Measurements from ENCODE around the gene G6PC2. TPM values are rescaled to one million over a fixed set of nuclear protein-coding genes. Genes with fewer than 3 reads are reported as not detected.
A peak's percentile ranks its signal among the peaks of the same experiment; 100 is the strongest.

G6PC2 gene
- total and polyA plus RNA-seq, 3 experiments from 2014 or later, result not detected

DNA sequence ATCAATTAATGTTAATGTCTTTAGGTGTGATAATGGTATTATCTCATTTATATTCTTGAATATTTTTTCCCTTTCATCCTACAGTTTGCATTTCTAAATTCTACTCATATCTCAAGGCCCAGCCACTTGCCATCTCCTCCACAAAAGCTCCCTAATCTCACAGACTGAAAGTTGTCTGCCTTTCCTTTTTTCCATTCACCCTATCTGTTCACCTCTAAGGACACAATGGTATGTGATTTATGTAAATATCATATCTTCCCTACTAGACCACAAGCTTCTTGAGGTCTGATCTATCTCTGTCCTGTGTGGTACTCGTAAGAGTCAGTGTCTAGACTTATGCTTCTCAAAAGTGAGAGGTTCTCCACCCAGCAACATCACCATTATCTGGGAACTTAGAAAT lies 7.0 kb upstream of the G6PC2 start:
- Histone ChIP-seq H3K27me3 (ENCODE audit: insufficient read depth, low read length, poor library complexity, severe bottlenecking) (no peaks in the 10 kb centered on the region), H3K4me1 (ENCODE audit: insufficient read depth, low read length) (peaks cover 10% of the 10 kb centered on the region), H3K9me3 (ENCODE audit: low read length) (no peaks in the 10 kb centered on the region), H3K36me3 (ENCODE audit: insufficient read depth, low read length) (no peaks in the 10 kb centered on the region), H3K27ac (ENCODE audit: low read depth, low read length) (no peak overlapping the region), H3K4me3 (ENCODE audit: low read length) (no peak overlapping the region)
- Mint-ChIP-seq H3K4me1 (peaks cover 7 to 15% (median 15%) of the 10 kb centered on the region in 3 donors), H3K36me3 (peaks cover 0 to 2% (median 0%) of the 10 kb centered on the region in 3 donors), H3K9me3 (no peaks in the 10 kb centered on the region), H3K27me3 (peaks cover 5 to 6% of the 10 kb centered on the region in 2 donors), H3K27ac (peak overlapping the region in 1 of 8 donors; percentile 26), H3K4me3 (peak overlapping the region in 1 of 7 donors; percentile 23)
- ChIA-PET CTCF (no interaction called here), POLR2A (no interaction called here)
- no peak for DNase-seq

- no peaks in the 10 kb centered on the region for H3K36me3 ChIP-seq (ENCODE audit: insufficient read depth, low read length)
- no peak for DNase-seq
- Mint-ChIP-seq H3K27me3 (peaks cover 5 to 6% of the 10 kb centered on the region in 2 donors), H3K4me3 (no peak overlapping the region), H3K9me3 (no peaks in the 10 kb centered on the region), H3K36me3 (peaks cover 0 to 2% (median 0%) of the 10 kb centered on the region in 3 donors), H3K27ac (no peak overlapping the region), H3K4me1 (peaks cover 7 to 12% (median 11%) of the 10 kb centered on the region in 3 donors)
- CTCF ChIA-PET, result no interaction called here
- H3K4me3 ChIP-seq (ENCODE audit: low read length), result no peak overlapping the region
- H3K9me3 ChIP-seq (ENCODE audit: low read length), result no peaks in the 10 kb centered on the region
- POLR2A ChIA-PET, result no interaction called here
- peaks cover 8% of the 10 kb centered on the region for H3K4me1 ChIP-seq (ENCODE audit: insufficient read depth, low read length)
- no peak overlapping the region for H3K27ac ChIP-seq (ENCODE audit: low read depth, low read length)
- H3K27me3 ChIP-seq (ENCODE audit: insufficient read depth, low read length, poor library complexity, severe bottlenecking), result no peaks in the 10 kb centered on the region
Observed at GRCh38 chr2:168894720-168895119, 6.4 kb upstream of the G6PC2 start.

- no peak overlapping the region for H3K27ac ChIP-seq (ENCODE audit: low read depth, low read length)
- H3K36me3 Mint-ChIP-seq, result no peaks in the 10 kb centered on the region
- no peak overlapping the region for H3K4me3 ChIP-seq (ENCODE audit: low read length)
- H3K9me3 ChIP-seq (ENCODE audit: low read length), result no peaks in the 10 kb centered on the region
- DNase-seq, result no peak
- H3K9me3 Mint-ChIP-seq, result no peaks in the 10 kb centered on the region
- H3K27me3 ChIP-seq (ENCODE audit: insufficient read depth, low read length, poor library complexity, severe bottlenecking), result no peaks in the 10 kb centered on the region
- H3K4me3 Mint-ChIP-seq, result no peak overlapping the region
- peaks cover under 1 to 1% (median 1%) of the 10 kb centered on the region in 3 donors for H3K4me1 Mint-ChIP-seq
- peaks cover 5 to 6% of the 10 kb centered on the region in 2 donors for H3K27me3 Mint-ChIP-seq
- peaks cover 1% of the 10 kb centered on the region for H3K4me1 ChIP-seq (ENCODE audit: insufficient read depth, low read length)
- H3K36me3 ChIP-seq (ENCODE audit: insufficient read depth, low read length), result no peaks in the 10 kb centered on the region
- ChIA-PET CTCF (no interaction called here), POLR2A (no interaction called here)
- H3K27ac Mint-ChIP-seq, result no peak overlapping the region
Observed at GRCh38 chr2:168895771-168896170, 5.3 kb upstream of the G6PC2 start.

GRCh38 chr2:168896783-168897182 lies 4.3 kb upstream of the G6PC2 start:
- H3K36me3 ChIP-seq (ENCODE audit: insufficient read depth, low read length), result no peaks in the 10 kb centered on the region
- Mint-ChIP-seq H3K4me3 (no peak overlapping the region), H3K4me1 (no peaks in the 10 kb centered on the region), H3K36me3 (no peaks in the 10 kb centered on the region), H3K9me3 (no peaks in the 10 kb centered on the region), H3K27ac (no peak overlapping the region), H3K27me3 (peaks cover 11% of the 10 kb centered on the region in 2 donors)
- H3K4me3 ChIP-seq (ENCODE audit: low read length), result no peak overlapping the region
- DNase-seq, result no peak
- H3K4me1 ChIP-seq (ENCODE audit: insufficient read depth, low read length), result no peaks in the 10 kb centered on the region
- POLR2A ChIA-PET, result no interaction called here
- H3K27ac ChIP-seq (ENCODE audit: low read depth, low read length), result no peak overlapping the region
- CTCF ChIA-PET, result no interaction called here
- no peaks in the 10 kb centered on the region for H3K27me3 ChIP-seq (ENCODE audit: insufficient read depth, low read length, poor library complexity, severe bottlenecking)
- no peaks in the 10 kb centered on the region for H3K9me3 ChIP-seq (ENCODE audit: low read length)

- Mint-ChIP-seq H3K27ac (no peak overlapping the region), H3K4me3 (no peak overlapping the region), H3K4me1 (no peaks in the 10 kb centered on the region), H3K27me3 (peaks cover 12 to 13% of the 10 kb centered on the region in 2 donors), H3K9me3 (no peaks in the 10 kb centered on the region), H3K36me3 (no peaks in the 10 kb centered on the region)
- no peaks in the 10 kb centered on the region for H3K4me1 ChIP-seq (ENCODE audit: insufficient read depth, low read length)
- no peaks in the 10 kb centered on the region for H3K36me3 ChIP-seq (ENCODE audit: insufficient read depth, low read length)
- H3K4me3 ChIP-seq (ENCODE audit: low read length), result no peak overlapping the region
- no peak overlapping the region for H3K27ac ChIP-seq (ENCODE audit: low read depth, low read length)
- no peaks in the 10 kb centered on the region for H3K9me3 ChIP-seq (ENCODE audit: low read length)
- CTCF ChIA-PET, result no interaction called here
- H3K27me3 ChIP-seq (ENCODE audit: insufficient read depth, low read length, poor library complexity, severe bottlenecking), result no peaks in the 10 kb centered on the region
- POLR2A ChIA-PET, result no interaction called here
- no peak for DNase-seq
Observed at GRCh38 chr2:168897449-168897848, 3.6 kb upstream of the G6PC2 start.

DNA sequence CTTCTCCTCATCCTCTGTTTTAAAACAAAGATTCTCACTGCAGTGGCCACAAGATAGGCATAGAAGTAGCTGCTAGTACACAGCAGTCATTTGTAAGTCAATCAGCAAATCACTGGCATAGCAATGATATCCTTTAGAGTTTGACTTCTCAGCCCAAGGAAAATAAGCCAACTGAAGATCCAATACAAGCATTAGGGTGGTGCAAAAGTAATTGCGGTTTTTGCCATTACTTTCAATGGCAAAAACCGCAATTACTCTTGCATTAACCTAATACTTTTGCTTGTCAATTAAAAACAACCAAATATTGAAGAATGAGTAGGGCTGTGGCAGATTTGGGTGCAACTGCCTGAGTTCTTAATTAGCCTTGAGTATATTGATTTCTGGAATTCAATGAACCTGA lies 2.8 kb downstream of the G6PC2 start:
- H3K27me3 ChIP-seq (ENCODE audit: insufficient read depth, low read length, poor library complexity, severe bottlenecking), result no peaks in the 10 kb centered on the region
- H3K36me3 ChIP-seq (ENCODE audit: insufficient read depth, low read length), result no peaks in the 10 kb centered on the region
- Mint-ChIP-seq H3K36me3 (no peaks in the 10 kb centered on the region), H3K9me3 (no peaks in the 10 kb centered on the region), H3K27ac (no peak overlapping the region), H3K27me3 (peaks cover 6 to 40% of the 10 kb centered on the region in 2 donors), H3K4me3 (no peak overlapping the region), H3K4me1 (no peaks in the 10 kb centered on the region)
- CTCF ChIA-PET, result no interaction called here
- no peak for DNase-seq
- H3K4me3 ChIP-seq (ENCODE audit: low read length), result no peak overlapping the region
- no peaks in the 10 kb centered on the region for H3K4me1 ChIP-seq (ENCODE audit: insufficient read depth, low read length)
- H3K27ac ChIP-seq (ENCODE audit: low read depth, low read length), result no peak overlapping the region
- POLR2A ChIA-PET, result no interaction called here
- no peaks in the 10 kb centered on the region for H3K9me3 ChIP-seq (ENCODE audit: low read length)

- H3K27ac Mint-ChIP-seq, result no peak overlapping the region
- ChIA-PET CTCF (no interaction called here), POLR2A (no interaction called here)
- no peak overlapping the region for H3K4me3 ChIP-seq (ENCODE audit: low read length)
- H3K4me1 Mint-ChIP-seq, result no peaks in the 10 kb centered on the region
- no peak for DNase-seq
- H3K4me3 Mint-ChIP-seq, result no peak overlapping the region
- H3K36me3 ChIP-seq (ENCODE audit: insufficient read depth, low read length), result no peaks in the 10 kb centered on the region
- peaks cover 6 to 44% of the 10 kb centered on the region in 2 donors for H3K27me3 Mint-ChIP-seq
- H3K4me1 ChIP-seq (ENCODE audit: insufficient read depth, low read length), result no peaks in the 10 kb centered on the region
- H3K9me3 ChIP-seq (ENCODE audit: low read length), result no peaks in the 10 kb centered on the region
- no peaks in the 10 kb centered on the region for H3K27me3 ChIP-seq (ENCODE audit: insufficient read depth, low read length, poor library complexity, severe bottlenecking)
- H3K27ac ChIP-seq (ENCODE audit: low read depth, low read length), result no peak overlapping the region
- no peaks in the 10 kb centered on the region for H3K36me3 Mint-ChIP-seq
- H3K9me3 Mint-ChIP-seq, result no peaks in the 10 kb centered on the region
Observed at GRCh38 chr2:168904358-168904757, 3.3 kb downstream of the G6PC2 start.

- no peak for DNase-seq
- ChIA-PET CTCF (no interaction called here), POLR2A (no interaction called here)
- no peaks in the 10 kb centered on the region for H3K9me3 ChIP-seq (ENCODE audit: low read length)
- Mint-ChIP-seq H3K4me1 (peaks cover 0 to 7% (median 5%) of the 10 kb centered on the region in 3 donors), H3K27ac (no peak overlapping the region), H3K4me3 (no peak overlapping the region), H3K36me3 (peaks cover 0 to 3% (median 0%) of the 10 kb centered on the region in 3 donors), H3K27me3 (peaks cover 4 to 46% of the 10 kb centered on the region in 2 donors), H3K9me3 (no peaks in the 10 kb centered on the region)
- no peaks in the 10 kb centered on the region for H3K4me1 ChIP-seq (ENCODE audit: insufficient read depth, low read length)
- H3K27ac ChIP-seq (ENCODE audit: low read depth, low read length), result no peak overlapping the region
- H3K4me3 ChIP-seq (ENCODE audit: low read length), result no peak overlapping the region
- no peaks in the 10 kb centered on the region for H3K27me3 ChIP-seq (ENCODE audit: insufficient read depth, low read length, poor library complexity, severe bottlenecking)
- no peaks in the 10 kb centered on the region for H3K36me3 ChIP-seq (ENCODE audit: insufficient read depth, low read length)
Observed at GRCh38 chr2:168907940-168908662, 7.0 kb downstream of the G6PC2 start.
